Smooth muscle cell of trachea (primary cell): ENCODE measurements around the gene GAB1. TPM values are rescaled to one million over a fixed set of nuclear protein-coding genes. Genes with fewer than 3 reads are reported as not detected.

ENCODE experiments used
- total RNA-seq: library from RNA; depleted of rRNA; stranded (reverse); fragments of >200 nt; gene quantifications from 2 replicates; pipeline ENCODE4 v1.2.1, GENCODE V29; 2014

GAB1 gene
- total RNA-seq = 12.1 and 12.5 TPM in 2 replicates

DNA sequence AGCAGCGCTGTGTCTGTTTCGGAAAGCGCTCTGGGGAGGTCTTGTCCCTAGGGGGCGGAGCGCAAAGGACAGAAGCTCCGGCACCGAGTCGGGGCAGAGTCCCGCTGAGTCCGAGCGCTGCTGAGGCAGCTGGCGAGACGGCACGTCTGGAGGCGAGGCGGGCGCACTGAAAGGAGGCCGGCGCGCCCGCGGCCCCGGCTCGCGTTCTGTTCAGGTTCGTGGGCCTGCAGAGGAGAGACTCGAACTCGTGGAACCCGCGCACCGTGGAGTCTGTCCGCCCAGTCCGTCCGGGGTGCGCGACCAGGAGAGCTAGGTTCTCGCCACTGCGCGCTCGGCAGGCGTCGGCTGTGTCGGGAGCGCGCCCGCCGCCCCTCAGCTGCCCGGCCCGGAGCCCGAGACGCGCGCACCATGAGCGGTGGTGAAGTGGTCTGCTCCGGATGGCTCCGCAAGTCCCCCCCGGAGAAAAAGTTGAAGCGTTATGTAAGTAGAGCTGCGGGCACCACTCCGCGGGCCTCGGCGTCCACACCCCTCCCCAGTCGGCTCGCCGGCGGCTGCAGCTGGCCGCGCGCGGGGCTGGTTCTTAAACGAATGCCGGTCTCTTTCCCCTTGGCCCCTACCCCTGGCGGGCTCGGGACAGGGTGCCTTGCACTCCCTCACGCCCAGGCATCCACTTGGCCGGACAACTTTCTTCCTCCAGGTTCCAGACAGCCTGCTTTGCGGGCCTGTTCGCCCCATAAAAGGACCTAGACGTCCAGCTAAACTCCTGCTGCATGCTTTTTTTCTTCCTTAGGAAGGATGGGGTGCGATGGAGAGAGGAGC, at the start of gene GAB1:
TSS of gene GAB1 (plus strand) at position 96 of the 819 bp plus-strand sequence. CDS start at position 409, 313 bp downstream.

DNA sequence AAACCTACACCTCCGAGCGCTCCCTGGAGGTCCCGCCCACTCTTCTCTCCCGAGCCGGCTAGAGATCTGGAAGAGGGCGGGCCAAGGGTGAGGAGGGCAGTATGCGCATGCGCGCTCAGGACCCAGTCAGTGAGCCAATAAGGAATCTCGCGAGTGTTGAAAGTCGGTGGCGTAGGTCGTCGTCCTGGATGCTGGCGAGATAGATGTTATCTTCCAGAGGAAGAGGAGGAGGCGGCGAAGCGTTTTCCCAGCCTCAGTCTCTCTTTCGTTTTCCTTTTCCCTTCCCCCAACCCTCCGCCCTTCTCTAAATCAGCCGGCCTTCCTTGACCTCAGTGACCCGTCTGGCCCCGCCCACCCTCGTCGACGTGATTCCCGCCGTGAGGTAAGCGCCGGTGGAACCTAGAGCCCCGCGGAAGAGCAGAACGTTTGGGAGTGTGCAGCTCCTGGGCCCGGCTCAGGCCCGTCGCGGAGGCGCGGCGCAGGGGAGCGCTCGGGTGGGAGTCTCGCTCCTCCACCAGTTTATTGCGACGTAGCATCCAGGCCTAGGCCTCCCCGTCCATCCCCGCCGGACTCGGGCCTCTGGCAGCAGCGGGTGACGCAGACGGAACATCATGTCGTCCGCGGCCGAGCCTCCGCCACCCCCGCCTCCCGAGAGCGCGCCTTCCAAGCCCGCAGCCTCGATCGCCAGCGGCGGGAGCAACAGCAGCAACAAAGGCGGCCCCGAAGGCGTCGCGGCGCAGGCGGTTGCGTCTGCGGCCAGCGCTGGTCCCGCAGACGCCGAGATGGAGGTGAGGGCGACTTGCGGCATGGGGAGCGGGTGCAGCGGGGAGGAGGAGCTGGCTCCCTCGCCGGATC, 176.9 kb downstream of the GAB1 start, which contains the start of gene SMARCA5:
TSS of gene SMARCA5 (plus strand) at position 389 of the 855 bp plus-strand sequence. CDS start at position 612, 223 bp downstream.

Other genes with a start within 250 kb of the GAB1 start
- gene USP38, start 152.0 kb upstream of the GAB1 start, total RNA-seq = 19.1 and 28.6 TPM in 2 replicates
- gene SMARCA5, start 176.8 kb downstream of the GAB1 start, total RNA-seq = 43.6 and 45.2 TPM in 2 replicates